Type B pancreatic cell (in vitro differentiated cells): ENCODE results near the gene BFSP1. TPM values are rescaled to one million over a fixed set of nuclear protein-coding genes. Genes with fewer than 3 reads are reported as not detected.

Experiments
- DNase-seq: peaks from one replicate; pipeline ENCODE4 v3.0.0; 2021; ENCODE audit warnings: mixed read lengths; ENCODE audit not compliant: unreplicated experiment; ENCODE audit errors: extremely low spot score
- H3K27ac Mint-ChIP-seq: 2 replicates; pipeline ENCODE4 v1.8.0; 2021; ENCODE audit warnings: mild to moderate bottlenecking, mixed read lengths
- H3K27me3 Mint-ChIP-seq: 2 replicates; pipeline ENCODE4 v1.8.0; 2021; ENCODE audit warnings: mixed read lengths
- H3K36me3 Mint-ChIP-seq: 2 replicates; pipeline ENCODE4 v1.8.0; 2021; ENCODE audit warnings: mixed read lengths
- H3K4me1 Mint-ChIP-seq: one replicate; pipeline ENCODE4 v1.8.0; 2021; ENCODE audit warnings: mixed read lengths; ENCODE audit not compliant: unreplicated experiment
- H3K4me3 Mint-ChIP-seq: 2 replicates; pipeline ENCODE4 v1.8.0; 2021; ENCODE audit warnings: mild to moderate bottlenecking, mixed read lengths
- H3K9me3 Mint-ChIP-seq: 2 replicates; pipeline ENCODE4 v1.8.0; 2021; ENCODE audit warnings: mixed read lengths
- CTCF ChIP-seq: fragments of 200-600 bp; sonication (generic); conservative IDR thresholded peaks from 2 replicates; pipeline ENCODE4 v1.5.0; 2021; ENCODE audit warnings: antibody characterized with exemption, mild to moderate bottlenecking
- total RNA-seq: library from RNA; stranded (reverse); gene quantifications from 2 replicates; pipeline ENCODE4 v1.2.1, GENCODE V29; 2021; ENCODE audit warnings: low replicate concordance

The BFSP1 gene
- total RNA-seq, 1 donor from 2014 or later: 1.9 TPM

- TF ChIP-seq CTCF: no peak
- H3K4me1 Mint-ChIP-seq: peaks cover 7% of the 10 kb centered on the region
- H3K27ac Mint-ChIP-seq: no peak overlapping the region
- H3K9me3 Mint-ChIP-seq: no peaks in the 10 kb centered on the region
- H3K36me3 Mint-ChIP-seq: no peaks in the 10 kb centered on the region
- no peak for DNase-seq
- H3K27me3 Mint-ChIP-seq: peaks cover 25% of the 10 kb centered on the region
- no peak overlapping the region for H3K4me3 Mint-ChIP-seq
These were observed 87.1 kb downstream of the BFSP1 start for GRCh38 chr20:17444091-17444490.

Other genes starting within 250 kb of the BFSP1 start
- 193 and 287 TPM in 2 replicates for gene DSTN, start 38.7 kb upstream of the BFSP1 start, total RNA-seq
- gene RRBP1, start 150.9 kb upstream of the BFSP1 start, total RNA-seq: 161 and 230 TPM in 2 replicates
- gene BANF2, start 168.6 kb upstream of the BFSP1 start, total RNA-seq: not detected in 2 replicates